Peyer's patch (tissue), 4 donors: ENCODE measurements around the gene AIG1. TPM values are rescaled to one million over a fixed set of nuclear protein-coding genes. Genes with fewer than 3 reads are reported as not detected.

Source experiments
- DNase-seq, 3 donors: peaks; one replicate each; pipeline ENCODE4 v3.0.0-alpha.2; 2017 to 2019
- H3K27ac ChIP-seq, 4 donors: fragments of 200-600 bp; sonication (generic); one replicate each; pipeline ENCODE4 v1.5.1; 2016 to 2019
- H3K27me3 ChIP-seq, 2 donors: fragments of 200-600 bp; sonication (generic); one replicate each; pipeline ENCODE4 v1.5.1; 2019
- H3K36me3 ChIP-seq, 3 donors: fragments of 200-600 bp; sonication (generic); one replicate each; pipeline ENCODE4 v1.5.1; 2016 to 2019
- H3K4me1 ChIP-seq, 4 donors: fragments of 200-600 bp; sonication (generic); one replicate each; pipeline ENCODE4 v1.5.1; 2016 to 2019
- H3K4me3 ChIP-seq, 4 donors: fragments of 200-600 bp; sonication (generic); 1 replicate in 3 of 4; 2 replicates in 1 of 4; pipeline ENCODE4 v1.5.1; 2016 to 2019; ENCODE audit warnings: mild to moderate bottlenecking in 1 of 4
- H3K9me3 ChIP-seq, 4 donors: fragments of 200-600 bp; sonication (generic); one replicate each; pipeline ENCODE4 v1.5.1; 2016 to 2019; ENCODE audit warnings: mild to moderate bottlenecking in 1 of 4
- CTCF ChIP-seq, 6 experiments: fragments of 450-650 bp in 4 of 6; fragments of 200-600 bp in 2 of 6; sonication (generic) in 1 of 6; IDR thresholded peaks; one replicate each; pipeline ENCODE4 v1.5.1; 2017 to 2019; ENCODE audit warnings: antibody characterized with exemption in 6 of 6, mild to moderate bottlenecking in 3 of 6, moderate library complexity in 1 of 6
- POLR2A ChIP-seq, 2 donors: fragments of 450-650 bp; IDR thresholded peaks; one replicate each; pipeline ENCODE4 v1.5.1; 2017; ENCODE audit warnings: antibody characterized with exemption in 2 of 2, mild to moderate bottlenecking in 2 of 2, moderate library complexity in 2 of 2
- total RNA-seq, 4 donors: library from RNA; depleted of rRNA; stranded (reverse); fragments of >200 nt; gene quantifications; one replicate each; pipeline ENCODE4 v1.1.0, GENCODE V29; 2016

The AIG1 gene
- total RNA-seq, 4 donors from 2014 or later: 9.1 to 133 (median 84.9) TPM

- no peaks in the 10 kb centered on the region for H3K27me3 ChIP-seq
- no peaks in the 10 kb centered on the region for H3K36me3 ChIP-seq
- H3K9me3 ChIP-seq: no peaks in the 10 kb centered on the region
- TF ChIP-seq POLR2A (IDR thresholded peaks at IDR 0.05) (no peak), CTCF (IDR thresholded peaks at IDR 0.05) (no peak)
- H3K4me3 ChIP-seq: no peak overlapping the region
- H3K4me1 ChIP-seq: no peaks in the 10 kb centered on the region
- DNase-seq: no peak
- no peak overlapping the region for H3K27ac ChIP-seq
Observed at GRCh38 chr6:143112837-143113236, 52.1 kb downstream of the AIG1 start.

- no peaks in the 10 kb centered on the region for H3K36me3 ChIP-seq
- H3K9me3 ChIP-seq: no peaks in the 10 kb centered on the region
- DNase-seq: no peak
- no peak overlapping the region for H3K4me3 ChIP-seq
- no peak overlapping the region for H3K27ac ChIP-seq
- H3K27me3 ChIP-seq: no peaks in the 10 kb centered on the region
- H3K4me1 ChIP-seq: no peaks in the 10 kb centered on the region
- TF ChIP-seq POLR2A (IDR thresholded peaks at IDR 0.05): no peak
- no peak for TF ChIP-seq CTCF (IDR thresholded peaks at IDR 0.05)
Observed at GRCh38 chr6:143115728-143116127, 55.0 kb downstream of the AIG1 start.

DNA sequence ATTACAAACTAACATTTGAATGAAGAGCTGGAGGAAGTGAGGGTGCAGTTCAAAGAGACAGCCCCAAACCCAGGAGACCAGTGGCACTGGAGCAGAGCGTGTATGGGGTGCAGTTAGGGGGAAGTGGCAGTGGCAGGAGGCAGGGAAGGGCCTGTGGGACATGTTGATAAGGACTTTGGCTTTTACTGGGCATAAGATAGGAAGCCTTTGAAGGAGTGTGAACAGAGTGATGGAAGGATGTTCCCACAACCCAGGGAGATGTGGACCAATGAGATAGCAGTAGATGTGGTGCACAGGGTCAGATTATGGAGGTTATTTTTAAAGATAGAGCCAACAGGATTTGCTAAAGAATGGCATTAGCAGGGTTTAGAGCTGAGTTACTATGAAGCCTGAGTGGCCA, 56.4 kb downstream of the AIG1 start:
- no peak for TF ChIP-seq CTCF (IDR thresholded peaks at IDR 0.05)
- no peak for TF ChIP-seq POLR2A (IDR thresholded peaks at IDR 0.05)
- no peak for DNase-seq
- no peak overlapping the region for H3K27ac ChIP-seq
- no peaks in the 10 kb centered on the region for H3K36me3 ChIP-seq
- no peaks in the 10 kb centered on the region for H3K9me3 ChIP-seq
- H3K4me1 ChIP-seq: no peaks in the 10 kb centered on the region
- H3K4me3 ChIP-seq: no peak overlapping the region
- no peaks in the 10 kb centered on the region for H3K27me3 ChIP-seq

DNA sequence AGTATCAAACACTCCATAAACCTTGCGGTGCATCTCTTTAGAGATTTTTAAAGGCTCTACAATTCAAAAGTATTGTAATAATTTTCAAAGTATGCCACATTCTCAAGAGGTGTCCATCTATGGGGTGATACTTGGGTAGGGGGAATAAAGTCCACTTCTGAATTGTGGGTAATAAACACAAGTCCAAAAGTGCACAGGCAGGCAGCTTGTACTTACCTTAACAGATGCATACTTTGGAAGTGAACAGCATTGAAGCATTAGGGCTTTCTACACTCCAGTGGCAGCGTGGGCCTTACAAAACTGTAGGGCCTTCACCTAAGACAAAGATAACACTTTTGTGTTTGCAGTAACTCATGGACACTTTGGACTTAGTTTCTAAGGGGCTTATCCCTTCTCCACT, 58.6 kb downstream of the AIG1 start:
- no peak for TF ChIP-seq CTCF (IDR thresholded peaks at IDR 0.05)
- TF ChIP-seq POLR2A (IDR thresholded peaks at IDR 0.05): no peak
- Histone ChIP-seq H3K36me3 (no peaks in the 10 kb centered on the region), H3K9me3 (no peaks in the 10 kb centered on the region), H3K4me3 (no peak overlapping the region), H3K27ac (peak overlapping the region in 1 of 4 donors; percentile 63), H3K27me3 (no peaks in the 10 kb centered on the region), H3K4me1 (no peaks in the 10 kb centered on the region)
- DNase-seq: peak in 1 of 3 donors; percentile 47

GRCh38 chr6:143123081-143123480, 62.4 kb downstream of the AIG1 start:
- Histone ChIP-seq H3K27ac (no peak overlapping the region), H3K36me3 (no peaks in the 10 kb centered on the region), H3K4me3 (no peak overlapping the region), H3K4me1 (no peaks in the 10 kb centered on the region), H3K9me3 (no peaks in the 10 kb centered on the region), H3K27me3 (no peaks in the 10 kb centered on the region)
- TF ChIP-seq POLR2A (IDR thresholded peaks at IDR 0.05) (no peak), CTCF (IDR thresholded peaks at IDR 0.05) (no peak)
- DNase-seq: no peak

DNA sequence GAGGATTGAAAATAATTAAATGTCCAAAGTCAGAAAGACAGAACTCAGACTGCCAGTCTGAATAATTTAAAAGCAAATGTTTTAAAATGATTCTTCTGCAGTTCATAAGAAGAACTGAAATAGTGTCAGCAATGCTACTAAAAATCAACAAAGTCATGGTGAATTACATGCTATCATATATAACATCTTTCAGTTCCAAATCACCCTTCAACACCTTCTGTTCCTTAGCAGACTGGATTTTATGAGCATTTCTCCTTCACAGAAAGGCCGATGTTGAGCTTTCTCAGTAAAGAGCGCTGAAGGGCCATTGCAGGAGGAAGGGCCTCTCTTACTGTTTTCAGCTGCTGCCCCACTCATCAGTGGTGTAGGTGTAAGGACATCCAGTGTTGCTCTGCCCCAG, 63.3 kb downstream of the AIG1 start:
- Histone ChIP-seq H3K27me3 (no peaks in the 10 kb centered on the region), H3K27ac (no peak overlapping the region)

More for the DNA sequence above, 63.3 kb downstream of the AIG1 start:
- no peak for DNase-seq
- Histone ChIP-seq H3K9me3 (no peaks in the 10 kb centered on the region), H3K4me1 (no peaks in the 10 kb centered on the region), H3K36me3 (no peaks in the 10 kb centered on the region), H3K4me3 (no peak overlapping the region)
- no peak for TF ChIP-seq POLR2A (IDR thresholded peaks at IDR 0.05)
- no peak for TF ChIP-seq CTCF (IDR thresholded peaks at IDR 0.05)
